Esophagus mucosa (tissue), 1 donor: ENCODE results near the gene CCDC152. TPM values are rescaled to one million over a fixed set of nuclear protein-coding genes. Genes with fewer than 3 reads are reported as not detected.
A peak's percentile ranks its signal among the peaks of the same experiment; 100 is the strongest.
"Not testable (repeated sequence)": the region's sequence is repeated elsewhere in the genome, so short reads cannot be mapped to it uniquely, and the experiment has no call there.

Experiments
- ATAC-seq: fragments of 200-7000 bp; cut with Tn5 transposase; one replicate; pipeline ENCODE4 v1.9.1; 2020
- total RNA-seq: library from RNA; stranded (reverse); gene quantifications from one replicate; pipeline ENCODE4 v1.2.4, GENCODE V29; 2023
- donor health status: DM: yes; HTN: yes; CAD: no.

The CCDC152 gene, protein sequence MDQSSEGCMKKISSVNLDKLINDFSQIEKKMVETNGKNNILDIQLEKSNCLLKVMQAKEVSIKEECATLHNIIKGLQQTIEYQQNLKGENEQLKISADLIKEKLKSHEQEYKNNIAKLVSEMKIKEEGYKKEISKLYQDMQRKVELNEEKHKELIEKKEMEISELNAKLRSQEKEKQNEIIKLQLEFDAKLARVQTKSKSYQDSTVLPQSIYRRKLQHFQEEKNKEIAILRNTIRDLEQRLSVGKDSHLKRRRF
- not detected for total RNA-seq

DNA sequence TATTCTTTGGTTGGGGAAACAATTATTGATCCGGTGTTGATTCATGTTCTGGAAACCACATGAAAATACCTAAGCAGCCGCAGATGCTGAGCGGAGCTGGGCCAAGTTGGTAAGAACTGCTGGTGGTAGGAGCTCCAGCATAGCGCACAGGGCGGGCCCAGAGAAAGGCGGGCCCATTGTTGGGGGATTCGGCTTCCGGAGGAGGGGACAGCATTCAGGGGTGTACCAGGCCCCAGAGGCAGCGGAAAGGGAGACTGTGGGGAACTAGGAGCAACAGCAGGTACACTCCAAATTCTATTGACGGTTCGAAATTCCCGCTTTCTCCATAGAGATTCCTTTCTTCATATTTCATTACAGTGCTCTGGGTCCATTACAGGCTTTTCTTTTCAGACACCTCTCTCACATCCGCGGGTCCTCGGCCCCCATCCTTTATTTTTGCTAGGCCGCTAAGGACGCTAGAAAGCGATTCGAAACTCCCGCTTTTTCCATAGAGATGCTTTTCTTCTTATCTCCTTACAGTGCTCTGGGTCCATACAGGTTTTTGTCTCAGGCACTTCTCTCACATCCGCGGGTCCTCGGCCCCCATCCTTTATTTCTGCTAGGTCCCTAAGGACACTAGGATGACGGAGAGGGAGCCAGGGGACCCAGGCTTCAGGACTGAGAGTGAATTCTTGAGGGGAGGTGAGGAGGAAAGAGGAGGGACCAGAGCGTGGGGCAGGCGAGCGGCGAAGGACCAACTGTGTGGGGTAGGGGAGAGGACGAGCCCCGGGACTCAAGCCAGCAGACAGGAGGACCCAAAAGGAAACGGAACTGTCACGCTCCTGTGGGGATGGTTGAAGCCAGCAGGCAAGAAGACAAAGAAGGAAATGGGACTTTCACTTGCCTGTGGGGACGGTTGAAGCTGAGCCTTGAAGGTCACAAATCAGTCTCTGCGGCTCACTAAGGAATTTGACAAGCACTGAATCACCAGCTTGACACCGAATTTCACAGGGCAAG, at the start of gene CCDC152:
Gene CCDC152, plus strand, starts transcription at position 213 of the 996 bp plus-strand sequence. CDS start 2,304 bp downstream, outside the sequence.
- no peak for ATAC-seq

- no peak for ATAC-seq
These were observed 40.8 kb upstream of the CCDC152 start for GRCh38 chr5:42715785-42716184.

- ATAC-seq = no peak
These were observed 38.0 kb upstream of the CCDC152 start for GRCh38 chr5:42718591-42718990.

DNA sequence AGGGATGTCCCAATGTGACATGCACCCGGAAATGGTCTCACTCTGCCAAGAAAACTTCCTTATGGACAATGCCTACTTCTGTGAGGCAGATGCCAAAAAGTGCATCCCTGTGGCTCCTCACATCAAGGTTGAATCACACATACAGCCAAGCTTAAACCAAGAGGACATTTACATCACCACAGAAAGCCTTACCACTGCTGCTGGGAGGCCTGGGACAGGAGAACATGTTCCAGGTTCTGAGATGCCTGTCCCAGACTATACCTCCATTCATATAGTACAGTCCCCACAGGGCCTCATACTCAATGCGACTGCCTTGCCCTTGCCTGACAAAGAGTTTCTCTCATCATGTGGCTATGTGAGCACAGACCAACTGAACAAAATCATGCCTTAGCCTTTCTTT, 37.6 kb upstream of the CCDC152 start:
- no peak for ATAC-seq

GRCh38 chr5:42720251-42720650, 36.4 kb upstream of the CCDC152 start:
- ATAC-seq = no peak

DNA sequence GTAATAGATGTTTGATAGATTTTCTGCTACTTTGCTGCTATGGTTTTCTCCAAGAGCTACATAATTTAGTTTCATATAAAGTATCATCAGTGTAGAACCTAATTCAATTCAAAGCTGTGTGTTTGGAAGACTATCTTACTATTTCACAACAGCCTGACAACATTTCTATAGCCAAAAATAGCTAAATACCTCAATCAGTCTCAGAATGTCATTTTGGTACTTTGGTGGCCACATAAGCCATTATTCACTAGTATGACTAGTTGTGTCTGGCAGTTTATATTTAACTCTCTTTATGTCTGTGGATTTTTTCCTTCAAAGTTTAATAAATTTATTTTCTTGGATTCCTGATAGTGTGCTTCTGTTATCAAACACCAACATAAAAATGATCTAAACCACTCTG, 35.1 kb upstream of the CCDC152 start:
- no peak for ATAC-seq

GRCh38 chr5:42734531-42735058, 22.0 kb upstream of the CCDC152 start:
- not testable (repeated sequence) for ATAC-seq

DNA sequence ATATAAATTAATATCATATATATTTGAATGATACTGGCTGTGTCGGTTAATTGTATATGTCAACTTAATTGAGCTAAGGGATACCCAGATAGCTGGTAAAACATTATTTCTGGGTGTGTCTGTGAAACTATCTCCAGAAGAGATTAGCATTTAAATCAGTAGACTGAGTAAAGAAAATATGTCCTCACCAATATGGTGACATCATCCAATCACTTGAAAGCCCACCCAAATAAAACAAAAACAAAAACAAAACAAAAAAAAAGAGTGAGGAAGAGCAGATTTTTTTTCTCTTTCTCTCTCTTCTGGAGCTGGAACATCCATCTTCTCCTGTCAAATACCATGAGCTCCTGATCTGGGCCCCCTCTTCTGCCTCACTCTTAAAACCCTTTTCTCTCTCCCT, 15.7 kb upstream of the CCDC152 start:
- ATAC-seq = no peak

GRCh38 chr5:42745426-42745825, 11.2 kb upstream of the CCDC152 start:
- no peak for ATAC-seq

DNA sequence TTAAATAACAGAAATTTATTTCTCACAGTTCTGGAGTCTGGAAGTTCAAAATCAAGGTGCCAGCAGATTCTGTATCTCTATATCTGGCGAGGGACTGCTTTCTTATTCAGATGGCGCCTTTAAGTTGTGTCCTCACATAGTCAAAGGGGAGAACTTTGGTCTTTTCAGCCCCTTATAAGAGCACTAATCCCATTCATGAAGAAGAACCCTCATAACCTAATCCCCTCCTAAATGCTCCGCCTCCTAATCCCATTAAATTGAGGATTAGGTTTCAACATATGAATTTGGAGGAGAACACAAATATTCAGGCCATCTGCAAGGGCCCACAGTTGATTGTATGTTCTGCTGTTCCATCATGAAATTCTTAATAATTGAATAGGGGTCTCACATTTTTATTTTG, 10.8 kb upstream of the CCDC152 start:
- no peak for ATAC-seq

GRCh38 chr5:42749020-42749419, 7.6 kb upstream of the CCDC152 start:
- ATAC-seq = no peak

GRCh38 chr5:42750507-42750906, 6.1 kb upstream of the CCDC152 start:
- ATAC-seq = peak; percentile 53

DNA sequence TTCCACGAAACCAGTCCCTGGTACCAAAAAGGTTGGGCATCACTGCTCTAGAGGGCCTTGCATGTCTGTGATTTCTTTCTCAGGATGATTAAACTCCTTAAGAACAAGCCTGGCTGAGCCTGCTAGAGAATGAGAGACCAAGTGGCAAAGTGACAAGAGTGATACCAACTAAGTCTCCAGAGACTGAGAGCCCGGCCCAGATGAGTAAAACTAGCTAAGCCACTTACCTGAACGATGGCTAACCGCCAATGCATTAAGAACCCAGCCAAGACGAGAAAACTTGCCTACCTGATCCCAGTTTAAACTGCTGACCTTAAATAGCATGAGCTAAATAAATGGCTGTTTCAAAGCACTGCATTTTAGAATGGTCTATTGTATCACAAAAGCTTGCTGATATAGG, 5.6 kb upstream of the CCDC152 start:
- ATAC-seq = peak; percentile 98

DNA sequence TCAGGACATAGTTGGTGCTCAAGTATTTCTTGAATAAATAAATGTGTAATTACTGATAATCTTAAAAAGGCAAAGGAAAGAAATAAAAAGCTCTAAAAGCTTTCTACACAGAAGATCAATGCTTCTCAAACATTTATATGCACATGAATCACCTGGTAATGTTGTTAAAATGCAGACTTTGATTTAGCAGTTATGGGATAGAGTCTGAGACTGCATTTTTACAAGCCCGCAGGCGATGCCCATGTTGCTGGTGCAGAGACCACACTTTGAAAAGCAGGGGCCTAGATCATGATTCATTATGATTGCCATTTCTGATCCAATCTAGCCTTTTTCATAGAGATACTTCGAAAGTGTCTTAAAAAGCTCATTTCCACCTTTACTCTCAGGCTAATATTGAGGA, 3.5 kb upstream of the CCDC152 start:
- no peak for ATAC-seq

DNA sequence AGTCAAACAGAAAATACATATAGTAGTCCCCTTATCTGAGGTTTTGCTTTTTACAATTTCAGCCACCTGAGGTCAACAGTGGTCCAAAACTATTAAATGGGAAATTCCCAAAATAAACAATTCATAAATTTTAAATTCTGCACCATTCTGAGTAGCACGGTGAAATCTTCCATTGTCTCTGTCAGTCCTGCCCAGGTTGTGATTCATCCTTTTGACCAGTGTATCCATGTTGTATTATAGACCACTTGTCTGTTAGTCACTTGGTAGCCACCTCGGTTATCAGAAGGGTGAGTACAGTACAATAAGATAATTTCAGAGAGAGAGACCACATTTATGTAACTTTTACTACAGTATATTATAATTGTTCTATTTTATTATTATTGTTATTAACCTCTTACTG, 2.8 kb downstream of the CCDC152 start:
- no peak for ATAC-seq

- no peak for ATAC-seq
These were observed 3.8 kb downstream of the CCDC152 start for GRCh38 chr5:42760426-42760825.

DNA sequence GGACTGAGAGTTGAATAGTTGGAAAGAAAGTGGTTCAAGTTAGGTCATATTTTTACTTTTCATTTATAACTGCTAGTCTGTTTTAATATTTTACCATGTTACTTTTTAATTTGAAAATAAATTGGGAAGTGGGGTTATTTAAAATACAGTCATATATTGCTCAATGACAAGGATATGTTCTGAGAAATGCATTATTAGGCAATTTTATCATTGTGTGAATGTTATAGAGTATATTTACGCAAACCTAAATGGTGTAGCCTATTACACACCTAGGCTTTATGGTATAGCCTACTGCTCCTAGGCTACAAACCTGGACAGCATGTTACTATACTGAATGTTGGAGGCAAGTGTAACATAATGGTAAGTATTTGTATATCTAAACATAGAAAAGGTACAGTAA, 5.2 kb downstream of the CCDC152 start:
- no peak for ATAC-seq

GRCh38 chr5:42767491-42768105, 11.0 kb downstream of the CCDC152 start:
- ATAC-seq = no peak

- no peak for ATAC-seq
These were observed 11.5 kb downstream of the CCDC152 start for GRCh38 chr5:42768106-42768504.

DNA sequence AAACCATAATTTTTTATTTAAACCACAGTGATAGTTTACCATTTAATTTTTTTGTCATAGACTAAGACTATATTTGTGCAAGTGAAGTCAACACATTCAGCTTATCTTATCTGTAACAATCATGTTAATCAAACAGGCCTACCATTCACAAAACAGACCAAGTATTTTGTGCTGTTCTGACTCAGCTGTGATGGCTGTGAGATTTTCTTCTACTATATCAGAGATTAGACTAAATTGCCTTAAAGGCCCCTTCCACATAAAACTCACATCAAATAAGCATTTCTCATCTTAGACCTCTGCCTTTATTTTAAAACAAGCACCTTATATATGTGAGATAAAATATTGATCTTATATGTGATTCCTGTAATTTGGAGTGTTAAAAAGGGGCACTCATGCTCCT, 13.4 kb downstream of the CCDC152 start:
- no peak for ATAC-seq

- ATAC-seq = no peak
These were observed 15.8 kb downstream of the CCDC152 start for GRCh38 chr5:42772265-42772993.

DNA sequence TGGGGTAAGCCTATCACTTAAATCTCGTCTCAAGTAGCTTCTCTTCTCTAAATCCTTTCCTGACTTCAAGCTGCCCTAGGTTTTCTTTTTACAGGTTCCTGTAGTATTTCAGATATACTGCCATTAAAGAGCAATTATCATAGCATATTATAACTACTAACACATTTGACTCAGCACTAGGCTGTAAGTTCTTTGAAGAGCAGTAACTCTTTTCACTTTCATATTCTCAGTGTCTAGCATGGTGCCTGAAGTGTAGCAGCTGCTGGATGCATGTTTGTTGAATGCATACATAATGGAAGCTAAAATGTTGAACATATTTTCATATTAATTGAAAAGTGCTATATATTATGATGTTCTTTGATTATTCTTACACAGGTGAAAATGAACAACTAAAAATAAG, 22.5 kb downstream of the CCDC152 start:
- ATAC-seq = no peak
